HG03135 (cell line): ENCODE measurements around the gene ZDHHC4.
"Not testable (repeated sequence)": the region's sequence is repeated elsewhere in the genome, so short reads cannot be mapped to it uniquely, and the experiment has no call there.

ENCODE experiments used
- ATAC-seq: cut with Tn5 transposase; IDR thresholded peaks from one replicate; pipeline ENCODE4 v1.9.1; 2021; ENCODE audit warnings: mild to moderate bottlenecking, moderate library complexity; ENCODE audit not compliant: unreplicated experiment

The ZDHHC4 gene

GRCh38 chr7:6631605-6632004, 54.4 kb downstream of the ZDHHC4 start:
- ATAC-seq: no peak

DNA sequence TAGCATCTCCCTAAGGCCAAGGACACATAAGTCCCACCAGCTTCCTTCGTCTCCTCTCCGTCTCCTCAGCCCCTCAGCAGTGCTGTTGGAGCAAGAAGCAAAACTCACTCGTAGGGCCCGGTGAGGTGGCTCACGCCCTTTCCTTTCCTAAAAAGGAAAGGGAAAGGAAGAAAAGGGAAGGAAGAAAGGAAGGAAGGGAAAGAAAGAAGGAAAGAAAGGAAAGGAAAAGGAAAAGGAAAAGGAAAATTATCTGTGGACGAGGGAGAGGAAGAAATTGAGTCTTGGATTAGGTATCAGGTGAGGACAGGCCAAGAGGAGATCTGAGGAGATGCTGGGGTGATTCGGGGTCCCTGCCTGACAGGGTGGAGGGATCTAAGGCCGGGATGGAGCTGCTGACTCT, 56.8 kb downstream of the ZDHHC4 start:
- ATAC-seq: no peak

DNA sequence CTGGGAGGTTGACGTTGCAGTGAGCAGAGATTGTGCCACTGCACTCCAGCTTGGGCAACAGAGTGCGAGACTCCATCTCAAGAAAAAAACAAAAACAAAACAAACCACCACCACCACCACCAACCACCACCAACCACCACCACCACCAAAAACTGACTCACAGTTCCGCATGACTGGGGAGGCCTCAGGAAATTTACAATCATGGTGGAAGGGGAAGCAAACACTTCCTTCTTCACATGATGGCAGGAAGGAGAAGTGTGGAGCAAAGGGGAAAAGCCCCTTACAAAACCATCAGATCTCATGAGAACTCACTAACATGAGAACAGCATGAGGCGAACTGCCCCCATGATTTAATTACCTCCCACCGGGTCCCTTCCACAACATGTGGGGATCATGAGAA, 57.7 kb downstream of the ZDHHC4 start:
- ATAC-seq: not testable (repeated sequence)

DNA sequence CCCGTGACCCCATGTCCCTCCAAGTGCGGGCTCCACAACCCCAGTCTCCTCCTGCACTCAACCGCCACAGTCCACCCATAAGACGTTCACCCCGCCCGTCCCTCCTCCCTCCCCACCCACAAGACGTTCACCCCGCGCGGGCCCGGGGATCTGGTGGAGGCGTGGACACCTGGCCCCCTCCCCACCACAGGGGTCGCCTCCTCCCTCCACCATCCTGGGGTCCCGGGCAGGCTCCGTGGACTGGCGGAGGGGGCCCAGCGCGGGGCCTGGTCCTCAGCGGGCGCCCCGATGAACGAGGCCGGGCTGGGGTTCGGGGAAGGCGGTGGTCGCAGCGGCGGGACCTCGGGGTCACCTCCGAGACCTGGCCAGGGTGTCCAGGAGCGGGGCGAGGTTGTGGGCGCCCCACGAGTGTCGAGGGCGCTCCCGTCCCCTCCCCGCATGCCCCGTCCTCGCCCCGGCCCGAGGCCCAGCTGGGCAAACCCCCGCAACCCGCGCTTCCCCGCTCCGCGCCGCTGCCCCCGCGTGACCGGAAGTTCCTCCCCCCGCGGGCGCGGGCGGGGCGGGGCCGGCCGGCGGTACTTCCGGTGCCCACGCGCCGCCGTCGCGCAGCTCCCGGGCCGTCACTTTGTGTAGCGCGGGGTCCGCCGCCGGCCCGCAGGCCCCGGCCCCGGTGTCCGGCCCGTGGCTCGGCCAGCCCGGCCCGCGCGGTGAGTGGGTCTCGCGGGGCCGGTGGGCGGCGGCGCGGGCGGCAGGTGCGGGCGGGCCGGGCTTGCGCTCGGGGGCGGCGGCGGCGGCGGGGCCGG, 59.7 kb downstream of the ZDHHC4 start, which contains the start of gene ZNF316:
ZNF316 (plus strand) TSS at position 578 of the 803 bp plus-strand sequence. CDS start 5,092 bp downstream, outside the sequence.
- ATAC-seq: peak; percentile 58

- ATAC-seq: peak; percentile 81
Measured at GRCh38 chr7:6637544-6638229, 60.4 kb downstream of the ZDHHC4 start.
